HG03139 (cell line): Measurements from ENCODE around the gene GSTT2.

Source experiments
- ATAC-seq: cut with Tn5 transposase; IDR thresholded peaks from one replicate; pipeline ENCODE4 v1.9.1; 2021; ENCODE audit not compliant: unreplicated experiment

Gene GSTT2

GRCh38 chr22:24008381-24009226 lies 28.7 kb downstream of the GSTT2 start:
- no peak for ATAC-seq

- no peak for ATAC-seq
Measured at GRCh38 chr22:24009227-24010017, 29.5 kb downstream of the GSTT2 start.

- no peak for ATAC-seq
Measured at GRCh38 chr22:24010018-24010391, 30.1 kb downstream of the GSTT2 start.

GRCh38 chr22:24011735-24012068 lies 31.8 kb downstream of the GSTT2 start:
- ATAC-seq, result no peak

- ATAC-seq, result no peak
Measured at GRCh38 chr22:24016156-24016555, 36.2 kb downstream of the GSTT2 start.

- no peak for ATAC-seq
Measured at GRCh38 chr22:24021304-24021703, 41.4 kb downstream of the GSTT2 start.

- no peak for ATAC-seq
Measured at GRCh38 chr22:24023204-24023789, 43.4 kb downstream of the GSTT2 start.

GRCh38 chr22:24024354-24024753 lies 44.4 kb downstream of the GSTT2 start:
- ATAC-seq, result no peak

GRCh38 chr22:24025475-24025874 lies 45.5 kb downstream of the GSTT2 start:
- no peak for ATAC-seq

GRCh38 chr22:24026056-24026455 lies 46.1 kb downstream of the GSTT2 start:
- no peak for ATAC-seq

GRCh38 chr22:24026733-24027132 lies 46.8 kb downstream of the GSTT2 start:
- ATAC-seq, result no peak

- ATAC-seq, result no peak
Measured at GRCh38 chr22:24027389-24027975, 47.5 kb downstream of the GSTT2 start.

- no peak for ATAC-seq
Measured at GRCh38 chr22:24027991-24028390, 48.1 kb downstream of the GSTT2 start.

- ATAC-seq, result no peak
Measured at GRCh38 chr22:24028533-24028932, 48.6 kb downstream of the GSTT2 start.

GRCh38 chr22:24029304-24029703 lies 49.4 kb downstream of the GSTT2 start:
- no peak for ATAC-seq

- no peak for ATAC-seq
Measured at GRCh38 chr22:24030186-24030702, 50.3 kb downstream of the GSTT2 start.
